IMR-90 (cell line): Measurements from ENCODE around the gene ZNF827. TPM values are rescaled to one million over a fixed set of nuclear protein-coding genes. Genes with fewer than 3 reads are reported as not detected.

ENCODE experiments used
- ATAC-seq: fragments of 200-7000 bp; cut with Tn5 transposase; 2 replicates; pipeline ENCODE4 v1.9.1; 2020; ENCODE audit warnings: low read depth, mild to moderate bottlenecking, moderate library complexity
- BruUV-seq: library from RNA; stranded (reverse); fragments of 400-500 nt; replicated peaks from 2 replicates; lab custom pipeline; 2021; lab: Mats Ljungman, UMichigan
- CTCF ChIA-PET: fragments of 300-600 bp; formaldehyde crosslinking; extraction: SDS; loops from one replicate; lab custom pipeline; 2021; ENCODE audit warnings: antibody characterized with exemption; lab: Yijun Ruan, JAX
- POLR2A ChIA-PET: fragments of 300-600 bp; sonication (Branson Sonifier 250); formaldehyde crosslinking; loops from one replicate; lab custom pipeline; 2022; ENCODE audit warnings: antibody characterized with exemption; ENCODE audit not compliant: unreplicated experiment; lab: Charles Lee
- DNase-seq: peaks from one replicate; pipeline ENCODE4 v3.0.0; 2013
- H2AFZ ChIP-seq: replicated peaks from 2 replicates; pipeline ENCODE3; 2013; ENCODE audit warnings: low read length, mild to moderate bottlenecking; ENCODE audit not compliant: poor library complexity
- H2AK5ac ChIP-seq: 2 replicates; pipeline ENCODE4 v1.6.1; 2013; ENCODE audit warnings: low read depth, low read length, inconsistent platforms
- H2AK9ac ChIP-seq: replicated peaks from 2 replicates; pipeline ENCODE3; 2013; ENCODE audit warnings: mild to moderate bottlenecking, low read depth, low read length, moderate library complexity; ENCODE audit not compliant: poor library complexity
- H2BK120ac ChIP-seq: 2 replicates; pipeline ENCODE4 v1.6.1; 2013; ENCODE audit warnings: low read depth, low read length, inconsistent platforms
- H2BK15ac ChIP-seq: 3 replicates; pipeline ENCODE4 v1.6.1; 2013; ENCODE audit warnings: low read depth, low read length, inconsistent platforms
- H2BK20ac ChIP-seq: 2 replicates; pipeline ENCODE4 v1.6.1; 2013; ENCODE audit warnings: low read depth, mild to moderate bottlenecking, inconsistent platforms, low read length, moderate library complexity
- H2BK5ac ChIP-seq: 2 replicates; pipeline ENCODE4 v1.6.1; 2013; ENCODE audit warnings: mild to moderate bottlenecking, low read depth, low read length, inconsistent platforms; ENCODE audit not compliant: poor library complexity, severe bottlenecking
- H3K14ac ChIP-seq: replicated peaks from 2 replicates; pipeline ENCODE4 v1.6.1; 2013; ENCODE audit warnings: low read depth, low read length, inconsistent platforms
- H3K18ac ChIP-seq: 2 replicates; pipeline ENCODE4 v1.6.1; 2013; ENCODE audit warnings: low read depth, low read length, control low read depth
- H3K23ac ChIP-seq: 2 replicates; pipeline ENCODE4 v1.6.1; 2013; ENCODE audit warnings: low read depth, low read length, inconsistent platforms
- H3K27ac ChIP-seq: 2 replicates; pipeline ENCODE4 v1.5.1; 2013; ENCODE audit warnings: mild to moderate bottlenecking, control low read depth, low read length; ENCODE audit not compliant: insufficient read depth
- H3K27me3 ChIP-seq: 2 replicates; pipeline ENCODE4 v1.6.1; 2013; ENCODE audit warnings: low read length; ENCODE audit not compliant: control insufficient read depth, insufficient read depth
- H3K36me3 ChIP-seq: 2 replicates; pipeline ENCODE4 v1.6.1; 2013; ENCODE audit warnings: low read length, mixed read lengths; ENCODE audit not compliant: control insufficient read depth, insufficient read depth
- H3K4ac ChIP-seq: 2 replicates; pipeline ENCODE4 v1.6.1; 2013; ENCODE audit warnings: low read depth, low read length, inconsistent platforms
- H3K4me1 ChIP-seq: 2 replicates; pipeline ENCODE4 v1.6.1; 2013; ENCODE audit warnings: low read length, mixed read lengths; ENCODE audit not compliant: control insufficient read depth, insufficient read depth
- H3K4me2 ChIP-seq: 2 replicates; pipeline ENCODE4 v1.6.1; 2013; ENCODE audit warnings: low read depth, mild to moderate bottlenecking, control low read depth, low read length, moderate library complexity
- H3K4me3 ChIP-seq: 2 replicates; pipeline ENCODE4 v1.5.1; 2013; ENCODE audit warnings: low read depth, mild to moderate bottlenecking, control low read depth, low read length, moderate library complexity; ENCODE audit not compliant: insufficient read depth
- H3K56ac ChIP-seq: 2 replicates; pipeline ENCODE4 v1.6.1; 2013; ENCODE audit warnings: low read length, inconsistent platforms; ENCODE audit not compliant: insufficient read depth; ENCODE audit errors: extremely low read depth
- H3K79me1 ChIP-seq, 2 experiments: 2 replicates each; pipeline ENCODE4 v1.6.1; 2013; ENCODE audit warnings: low read length in 2 of 2, inconsistent platforms in 1 of 2, low read depth in 1 of 2
- H3K9ac ChIP-seq: 2 replicates; pipeline ENCODE4 v1.6.1; 2013; ENCODE audit warnings: low read depth, low read length, control low read depth
- H3K9me1 ChIP-seq: 2 replicates; pipeline ENCODE4 v1.6.1; 2013; ENCODE audit warnings: low read length, inconsistent platforms; ENCODE audit not compliant: insufficient read depth
- H3K9me3 ChIP-seq: 2 replicates; pipeline ENCODE4 v1.6.1; 2013; ENCODE audit warnings: low read length; ENCODE audit not compliant: control insufficient read depth, insufficient read depth
- H4K20me1 ChIP-seq: 2 replicates; pipeline ENCODE4 v1.6.1; 2013; ENCODE audit warnings: low read length, inconsistent platforms; ENCODE audit not compliant: insufficient read depth
- H4K5ac ChIP-seq: 2 replicates; pipeline ENCODE4 v1.6.1; 2013; ENCODE audit warnings: mild to moderate bottlenecking, low read depth, low read length, control low read depth
- H4K8ac ChIP-seq, 2 experiments: 2 replicates each; pipeline ENCODE4 v1.6.1; 2013; ENCODE audit warnings: low read depth in 2 of 2, low read length in 2 of 2, control low read depth in 1 of 2, inconsistent platforms in 1 of 2
- H4K91ac ChIP-seq: 2 replicates; pipeline ENCODE4 v1.6.1; 2013; ENCODE audit warnings: low read depth, low read length, inconsistent platforms; ENCODE audit not compliant: insufficient read depth
- BHLHE40 ChIP-seq: fragments of 150-350 bp; IDR thresholded peaks from 2 replicates; pipeline ENCODE4 v1.6.1; 2016; ENCODE audit warnings: mild to moderate bottlenecking, low read depth, low read length
- MAFK ChIP-seq: IDR thresholded peaks from 2 replicates; pipeline ENCODE4 v1.6.1; 2012; ENCODE audit warnings: low read depth, low read length, improper control_type of control experiment
- NFE2L2 ChIP-seq: fragments of 150-350 bp; IDR thresholded peaks from 2 replicates; pipeline ENCODE4 v1.6.1; 2016; ENCODE audit warnings: low read depth, mild to moderate bottlenecking, low read length
- POLR2A ChIP-seq: IDR thresholded peaks from 2 replicates; pipeline ENCODE4 v1.6.1; 2012; ENCODE audit warnings: mild to moderate bottlenecking, low read depth, low read length
- WGBS, 2 experiments: methylation state at CpG; one replicate each; pipeline versions ENCODE4 v1.1.5 to v1.1.7; 2013; ENCODE audit warnings: missing lambda C conversion rate in 2 of 2; ENCODE audit not compliant: insufficient read length in 1 of 2; ENCODE audit errors: extremely low coverage in 2 of 2; 5-methylcytosine and 5-hydroxymethylcytosine counted together
- dilution Hi-C: fragments of 300-500 bp; cut with HindIII; formaldehyde crosslinking; loops from one replicate; pipeline ENCODE4 v1.14.3; 2018; ENCODE audit warnings: low sequenced_read_pairs; ENCODE audit not compliant: unreplicated experiment
- in situ Hi-C: fragments of 300-500 bp; cut with MboI; formaldehyde crosslinking; loops from 3 replicates; pipeline ENCODE4 v1.14.3; 2019; ENCODE audit warnings: low sequenced_read_pairs, inconsistent platforms, mixed read lengths
- intact Hi-C: fragments of 100-400 bp; cut with micrococcal nuclease; formaldehyde crosslinking; loops from 2 replicates; pipeline ENCODE4 v1.10.0; 2022
- polyA plus RNA-seq, 3 experiments: library from polyadenylated mRNA; depleted of rRNA; stranded (reverse); fragments of >200 nt; gene quantifications; 2 replicates each; pipeline ENCODE4 v1.2.3, GENCODE V29; 2012; ENCODE audit warnings: low replicate concordance in 1 of 3
- total RNA-seq: library from RNA; depleted of rRNA; stranded (reverse); fragments of >200 nt; gene quantifications from 2 replicates; pipeline ENCODE4 v1.2.3, GENCODE V29; 2012
- TF ChIP-seq, protein P1 (sequence below): fragments of 150-350 bp; IDR thresholded peaks from 2 replicates; pipeline ENCODE4 v1.6.1; 2017; ENCODE audit warnings: mild to moderate bottlenecking, antibody characterized with exemption, low read length, low read depth

The ZNF827 gene
- total and polyA plus RNA-seq, 2 of the 4 experiments (the other 2 are of a cell fraction): 6.6 to 31.7 TPM

DNA sequence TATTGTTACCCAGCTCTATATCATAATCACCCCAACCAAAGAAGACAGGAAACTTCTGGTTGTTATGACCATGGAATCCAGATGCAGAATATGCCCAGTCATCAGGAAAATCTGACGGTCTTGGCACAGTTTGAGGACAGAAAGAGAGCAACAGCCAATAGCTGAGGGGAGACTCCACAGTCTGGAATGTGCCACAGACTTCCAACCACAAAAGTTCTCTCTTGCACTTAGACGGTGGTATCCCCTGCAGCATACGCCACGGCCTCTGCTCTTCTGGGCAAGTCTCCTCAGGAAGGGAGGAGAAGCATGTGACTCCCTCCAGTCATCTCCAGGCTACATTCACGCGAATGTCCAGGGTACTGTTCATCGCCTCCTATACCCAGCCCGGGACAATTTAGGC, 18.4 kb downstream of the ZNF827 start:
- Histone ChIP-seq H3K9me1 (peaks cover 3% of the 10 kb centered on the region; the same call in 1 of the 2 replicates), H3K79me1 (peaks cover 39 to 50% of the 10 kb centered on the region in 2 experiments), H3K23ac (no peak overlapping the region), H3K18ac (0 out of 2 replicates have a peak overlapping the region, but pooled peaks have one; percentile 73), H4K8ac (no peak overlapping the region; a peak in 1 of 4 replicates), H3K36me3 (no peaks in the 10 kb centered on the region), H3K14ac (no peak overlapping the region), H3K27ac (peak overlapping the region; percentile 45; the same call in 1 of the 2 replicates), H3K4me3 (no peak overlapping the region), H4K20me1 (peaks cover 8% of the 10 kb centered on the region; the same call in 1 of the 2 replicates), H3K9ac (no peak overlapping the region), H2AK9ac (no peak overlapping the region), H2BK5ac (no peak overlapping the region), H2BK20ac (no peak overlapping the region), H4K91ac (no peak overlapping the region), H3K27me3 (no peaks in the 10 kb centered on the region), H2AFZ (no peak overlapping the region), H4K5ac (peak overlapping the region; percentile 68; the same call in 1 of the 2 replicates), H3K4me1 (peaks cover 4% of the 10 kb centered on the region), H3K4me2 (peak overlapping the region; percentile 79), H3K56ac (no peak overlapping the region), H2AK5ac (no peak overlapping the region), H2BK15ac (no peak overlapping the region), H3K9me3 (no peaks in the 10 kb centered on the region), H2BK120ac (no peak overlapping the region; the same call in 1 of the 2 replicates), H3K4ac (no peak overlapping the region)
- intact Hi-C loops: no loop called here
- DNase-seq: peak; percentile 93
- peak; percentile 95 for TF ChIP-seq MAFK
- TF ChIP-seq NFE2L2: peak; percentile 90
- peak; percentile 6; the same call in 1 of the 2 replicates for TF ChIP-seq BHLHE40
- TF ChIP-seq POLR2A: no peak
- TF ChIP-seq, protein P1, sequence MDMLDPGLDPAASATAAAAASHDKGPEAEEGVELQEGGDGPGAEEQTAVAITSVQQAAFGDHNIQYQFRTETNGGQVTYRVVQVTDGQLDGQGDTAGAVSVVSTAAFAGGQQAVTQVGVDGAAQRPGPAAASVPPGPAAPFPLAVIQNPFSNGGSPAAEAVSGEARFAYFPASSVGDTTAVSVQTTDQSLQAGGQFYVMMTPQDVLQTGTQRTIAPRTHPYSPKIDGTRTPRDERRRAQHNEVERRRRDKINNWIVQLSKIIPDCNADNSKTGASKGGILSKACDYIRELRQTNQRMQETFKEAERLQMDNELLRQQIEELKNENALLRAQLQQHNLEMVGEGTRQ: peak; percentile 44; the same call in 1 of the 2 replicates
- CTCF ChIA-PET: no interaction called here
- peak; percentile 98 for ATAC-seq
- BruUV-seq: no TSS peak
- in situ Hi-C loops: no loop called here
- dilution Hi-C loops: no loop called here
- no CpG with 5 or more reads among the region's 8 CpGs for WGBS, 2 experiments
- POLR2A ChIA-PET: interaction anchor here (0.5 kb wide), 1 partner anchor 223 kb away, joined by 11 read pairs; no protein-coding TSS in a partner anchor
